HG02759 (cell line): Measurements from ENCODE around the gene TOM1.

Experiments used
- ATAC-seq: cut with Tn5 transposase; IDR thresholded peaks from one replicate; pipeline ENCODE4 v1.9.1; 2021; ENCODE audit warnings: mild to moderate bottlenecking, moderate library complexity; ENCODE audit not compliant: unreplicated experiment

Gene TOM1

DNA sequence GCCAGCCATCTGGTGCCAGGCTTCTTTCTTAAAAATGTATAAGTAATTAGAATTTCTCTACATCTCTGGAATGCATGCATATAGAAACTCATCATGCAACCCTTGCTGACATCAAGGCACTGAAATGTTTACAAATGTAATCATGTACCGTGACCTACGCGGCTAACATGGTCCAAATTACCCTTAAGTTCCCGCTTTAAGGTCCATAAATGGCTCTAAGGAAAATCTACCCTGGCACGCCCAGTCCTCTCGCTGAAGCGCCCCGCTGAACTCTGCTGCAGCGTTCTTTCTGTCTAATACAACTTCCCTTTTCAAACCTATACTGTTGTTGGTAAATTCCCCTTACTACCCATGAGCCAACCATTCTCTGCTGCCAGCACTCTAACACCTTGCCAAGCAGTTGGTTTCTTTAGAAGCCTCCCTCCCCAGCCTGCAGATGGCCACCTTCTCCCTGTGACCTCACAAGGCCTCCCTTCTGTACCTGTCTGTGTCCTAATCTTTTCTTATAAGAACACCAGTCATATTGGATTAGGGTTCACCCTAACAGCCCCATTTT, 67.7 kb downstream of the TOM1 start:
- peak; percentile 48 for ATAC-seq

DNA sequence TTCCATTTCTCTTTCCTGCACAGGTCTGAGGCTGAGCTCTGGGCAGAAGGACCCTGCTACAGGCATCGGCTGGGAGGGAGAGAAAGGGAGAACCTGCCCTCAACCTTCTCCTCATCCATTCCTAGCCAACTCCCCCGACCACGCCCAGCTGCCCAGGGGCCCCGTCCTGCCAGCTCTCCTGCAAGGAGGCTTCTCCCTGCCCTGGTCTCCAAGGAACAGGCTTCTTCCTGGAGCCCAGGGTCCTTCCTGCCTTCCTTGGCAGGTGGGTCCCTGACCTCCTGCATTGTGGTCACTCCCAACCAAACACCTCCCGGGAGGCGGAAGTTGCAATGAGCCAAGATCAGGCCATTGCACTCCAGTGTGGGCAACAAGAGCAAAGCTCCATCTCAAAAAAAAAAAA, 68.7 kb downstream of the TOM1 start:
- ATAC-seq: no peak

DNA sequence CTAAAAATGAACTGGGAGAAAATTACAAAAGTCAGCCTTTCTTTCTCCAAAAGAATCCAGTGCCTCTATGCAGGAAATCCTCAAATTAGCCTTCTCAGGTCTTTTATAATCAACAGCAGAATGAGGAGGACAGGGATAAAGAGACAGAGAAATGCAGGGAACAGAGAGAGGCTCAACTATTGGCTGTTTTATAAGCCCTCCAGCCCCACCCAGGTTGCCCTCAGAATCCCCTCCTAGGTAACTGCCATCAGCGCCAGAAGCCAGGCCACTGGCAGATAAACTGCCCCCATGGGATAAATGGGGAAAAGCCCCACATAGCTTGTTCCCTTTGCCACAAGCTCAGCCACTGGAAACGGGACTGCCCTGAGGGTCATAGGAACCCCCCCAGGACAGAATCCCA, 70.3 kb downstream of the TOM1 start:
- ATAC-seq: no peak

DNA sequence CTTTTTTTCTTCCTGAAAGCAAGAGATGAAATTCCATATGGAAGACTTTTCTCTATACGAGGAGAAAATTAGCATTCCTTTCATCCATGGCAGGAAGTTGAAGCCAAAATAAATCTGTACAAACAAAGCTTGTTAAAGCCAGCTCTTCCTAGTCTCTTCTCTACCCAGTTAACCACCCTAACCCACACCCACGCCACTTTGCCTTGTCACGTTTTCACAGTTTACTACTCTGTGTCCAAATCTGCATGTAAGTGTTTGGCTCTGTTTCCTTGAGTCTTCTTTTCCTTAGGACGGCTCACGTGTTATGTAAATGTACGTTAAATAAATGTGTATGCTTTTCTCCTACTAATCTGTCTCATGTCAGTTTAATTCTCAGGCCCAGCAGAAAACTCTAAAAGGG, 74.1 kb downstream of the TOM1 start:
- ATAC-seq: no peak

DNA sequence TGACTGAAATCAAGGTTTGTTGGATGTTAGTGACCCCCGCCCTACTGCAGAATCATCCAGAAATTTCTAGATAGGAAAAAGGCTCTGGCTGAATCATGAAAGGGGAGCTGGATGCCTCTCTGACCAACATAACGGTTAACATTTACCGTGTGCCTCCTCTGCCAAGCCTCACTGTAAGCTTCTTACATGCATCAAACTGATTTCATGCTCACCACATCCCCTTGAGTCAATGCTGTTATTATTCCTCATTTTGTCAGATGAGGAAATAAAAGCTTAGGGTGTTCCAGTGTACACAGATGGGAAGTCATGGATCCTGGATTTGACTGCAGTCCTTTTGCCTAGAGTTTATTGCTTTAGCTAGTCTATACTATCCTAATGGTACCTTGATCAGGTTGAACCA, 75.3 kb downstream of the TOM1 start:
- ATAC-seq: no peak

GRCh38 chr22:35375526-35375925, 75.8 kb downstream of the TOM1 start:
- ATAC-seq: no peak

- peak; percentile 57 for ATAC-seq
Observed at GRCh38 chr22:35376728-35377472, 77.2 kb downstream of the TOM1 start.

- ATAC-seq: no peak
Observed at GRCh38 chr22:35377735-35378134, 78.0 kb downstream of the TOM1 start.

DNA sequence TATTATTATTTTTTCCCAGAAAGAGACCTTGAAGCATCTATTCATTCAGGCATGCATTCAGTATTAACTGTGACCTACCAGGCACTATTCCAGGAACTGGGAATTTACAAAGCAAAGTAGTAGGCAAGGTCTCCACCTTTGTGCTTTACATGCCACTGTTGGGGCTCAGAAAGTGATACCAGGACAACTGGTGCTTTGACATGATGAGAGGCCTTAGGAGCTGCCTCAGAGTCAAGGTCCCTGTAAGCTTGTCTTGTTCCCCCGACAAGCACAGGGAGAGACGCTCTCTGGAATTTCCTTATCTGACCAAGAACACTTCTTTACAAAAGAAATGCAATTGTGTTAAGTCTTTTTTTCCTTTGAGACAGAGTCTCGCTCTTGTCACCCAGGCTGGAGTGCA, 78.9 kb downstream of the TOM1 start:
- no peak for ATAC-seq

- ATAC-seq: no peak
Observed at GRCh38 chr22:35379146-35379993, 79.7 kb downstream of the TOM1 start.

DNA sequence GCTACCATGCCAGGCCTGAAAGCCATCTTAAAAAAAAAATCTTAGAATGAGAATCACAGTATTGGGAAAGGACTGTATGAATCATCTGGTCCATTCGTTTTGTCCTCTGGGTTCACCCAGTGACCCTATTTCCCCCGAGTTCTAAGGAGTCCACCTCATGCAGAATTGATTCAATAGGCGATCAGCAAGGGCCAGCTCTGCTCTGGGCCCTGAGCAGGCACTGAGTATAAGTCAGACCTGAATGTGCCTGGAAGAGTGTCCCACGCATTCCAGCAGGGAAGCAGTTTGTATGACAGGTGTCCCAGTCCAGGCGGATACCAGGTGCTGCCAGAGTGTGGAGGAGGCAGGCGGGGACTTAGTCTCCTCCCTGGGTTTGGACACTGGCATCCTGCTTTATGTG, 80.3 kb downstream of the TOM1 start:
- no peak for ATAC-seq

- ATAC-seq: peak; percentile 64
Observed at GRCh38 chr22:35380537-35381423, 81.1 kb downstream of the TOM1 start, which contains the start of gene HMOX1. TSS of gene HMOX1 (plus strand) at chr22:35381096. CDS start at chr22:35381174, 78 bp downstream.

- no peak for ATAC-seq
Observed at GRCh38 chr22:35381424-35382009, 81.8 kb downstream of the TOM1 start.

DNA sequence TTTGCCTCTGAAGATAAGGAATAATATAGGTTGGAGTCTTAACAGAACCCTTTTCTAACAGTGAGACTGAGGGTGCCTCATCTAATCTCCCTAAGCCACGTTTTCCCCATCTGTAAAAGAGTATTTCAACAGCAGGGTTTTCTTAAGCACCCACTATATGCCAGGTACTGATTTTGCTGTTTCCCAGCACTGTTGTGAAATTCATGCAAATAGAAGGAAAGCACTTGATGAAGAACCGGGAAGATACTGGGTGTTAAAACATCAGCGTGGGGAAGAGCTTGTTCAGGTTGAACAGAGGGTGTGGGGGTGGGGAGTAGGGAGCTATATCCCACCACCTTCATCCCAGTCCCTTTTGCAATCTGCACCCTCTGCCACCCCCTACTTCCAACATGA, 84.0 kb downstream of the TOM1 start:
- no peak for ATAC-seq

GRCh38 chr22:35384527-35384926, 84.8 kb downstream of the TOM1 start:
- ATAC-seq: no peak

DNA sequence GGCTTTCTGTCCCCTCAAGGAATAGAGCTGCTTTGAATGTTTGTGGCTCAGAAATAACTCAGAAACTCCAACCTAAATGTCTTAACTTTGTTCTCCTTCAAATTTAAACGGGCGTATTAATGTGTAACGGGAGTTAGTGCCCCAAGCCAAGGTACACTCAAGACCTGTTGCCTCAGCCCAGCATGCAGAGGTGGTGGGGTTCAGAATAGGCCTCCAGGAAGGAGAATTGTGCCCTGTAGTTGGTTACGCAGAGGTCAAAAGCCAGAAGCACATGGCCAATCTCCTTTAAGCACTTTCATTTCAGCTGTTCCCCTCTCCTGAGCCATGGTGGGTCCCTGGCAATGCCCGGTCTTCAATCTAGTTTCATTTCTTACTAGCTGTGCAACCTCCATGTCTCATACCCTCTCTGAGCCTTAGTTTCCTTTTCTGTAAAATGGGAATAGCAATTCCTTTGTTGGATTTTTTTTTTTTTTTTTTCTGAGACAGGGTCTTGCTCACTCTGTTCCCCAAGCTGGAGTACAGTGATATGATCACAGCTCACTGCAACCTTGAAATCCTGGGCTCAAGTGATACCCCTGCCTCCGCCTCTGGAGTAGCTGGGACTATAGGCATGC, 85.4 kb downstream of the TOM1 start:
- ATAC-seq: no peak

DNA sequence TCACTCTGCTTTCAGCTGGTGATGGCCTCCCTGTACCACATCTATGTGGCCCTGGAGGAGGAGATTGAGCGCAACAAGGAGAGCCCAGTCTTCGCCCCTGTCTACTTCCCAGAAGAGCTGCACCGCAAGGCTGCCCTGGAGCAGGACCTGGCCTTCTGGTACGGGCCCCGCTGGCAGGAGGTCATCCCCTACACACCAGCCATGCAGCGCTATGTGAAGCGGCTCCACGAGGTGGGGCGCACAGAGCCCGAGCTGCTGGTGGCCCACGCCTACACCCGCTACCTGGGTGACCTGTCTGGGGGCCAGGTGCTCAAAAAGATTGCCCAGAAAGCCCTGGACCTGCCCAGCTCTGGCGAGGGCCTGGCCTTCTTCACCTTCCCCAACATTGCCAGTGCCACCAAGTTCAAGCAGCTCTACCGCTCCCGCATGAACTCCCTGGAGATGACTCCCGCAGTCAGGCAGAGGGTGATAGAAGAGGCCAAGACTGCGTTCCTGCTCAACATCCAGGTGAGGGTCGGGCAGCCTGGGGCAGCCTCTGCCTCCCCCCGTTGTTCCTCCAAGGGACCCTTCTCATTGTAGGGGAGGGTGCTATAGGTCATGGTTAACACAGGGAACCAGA, 87.1 kb downstream of the TOM1 start:
- ATAC-seq: no peak

GRCh38 chr22:35390933-35391332, 91.2 kb downstream of the TOM1 start:
- no peak for ATAC-seq

- ATAC-seq: no peak
Observed at GRCh38 chr22:35392357-35392756, 92.7 kb downstream of the TOM1 start.
